Neural cell (in vitro differentiated cells): ENCODE results near the gene FAM234A. TPM values are rescaled to one million over a fixed set of nuclear protein-coding genes. Genes with fewer than 3 reads are reported as not detected.

Source experiments
- H2AFZ ChIP-seq: fragments of 200-600, 300-800 bp; sonication (generic), shearing (Covaris generic); 2 replicates; pipeline ENCODE4 v1.6.0; 2014; ENCODE audit warnings: low read depth, mild to moderate bottlenecking, antibody characterized with exemption, low read length, moderate library complexity
- H3F3A ChIP-seq: fragments of 200-600 bp; shearing (Covaris generic); 2 replicates; pipeline ENCODE4 v1.6.1; 2016; ENCODE audit warnings: mild to moderate bottlenecking, moderate library complexity, mixed read lengths, antibody characterized with exemption, low read length; ENCODE audit not compliant: insufficient read depth, poor library complexity, severe bottlenecking
- H3K27ac ChIP-seq: fragments of 200-600, 300-800 bp; sonication (generic), shearing (Covaris generic); 2 replicates; pipeline ENCODE4 v1.5.1; 2014; ENCODE audit warnings: mild to moderate bottlenecking, low read length, moderate library complexity
- H3K27me3 ChIP-seq: fragments of 300-800, 200-600 bp; sonication (generic), shearing (Covaris generic); 2 replicates; pipeline ENCODE4 v1.6.0; 2014; ENCODE audit warnings: mild to moderate bottlenecking, low read depth, low read length, moderate library complexity; ENCODE audit not compliant: insufficient read depth
- H3K36me3 ChIP-seq: fragments of 300-800, 200-600 bp; sonication (generic), shearing (Covaris generic); 2 replicates; pipeline ENCODE4 v1.5.1; 2014; ENCODE audit warnings: mild to moderate bottlenecking, antibody characterized with exemption, low read length, moderate library complexity; ENCODE audit not compliant: insufficient read depth
- H3K4me2 ChIP-seq: fragments of 300-800, 200-600 bp; sonication (generic), shearing (Covaris generic); 2 replicates; pipeline ENCODE4 v1.6.0; 2014; ENCODE audit warnings: mild to moderate bottlenecking, low read length
- H3K4me3 ChIP-seq: fragments of 300-800, 200-600 bp; sonication (generic), shearing (Covaris generic); 2 replicates; pipeline ENCODE4 v1.5.1; 2014; ENCODE audit warnings: mild to moderate bottlenecking, low read length, moderate library complexity
- H3K79me2 ChIP-seq: fragments of 200-600 bp; shearing (Covaris generic); replicated peaks from 2 replicates; pipeline ENCODE4 v1.6.0; 2014; ENCODE audit warnings: mild to moderate bottlenecking, low read length, moderate library complexity; ENCODE audit not compliant: insufficient read depth
- H3K9ac ChIP-seq: fragments of 300-800, 200-600 bp; sonication (generic), shearing (Covaris generic); 2 replicates; pipeline ENCODE4 v1.6.1; 2016; ENCODE audit warnings: mild to moderate bottlenecking, low read length, mixed read lengths
- H3K9me2 ChIP-seq: fragments of 200-600 bp; shearing (Covaris generic); 2 replicates; pipeline ENCODE4 v1.6.1; 2016; ENCODE audit warnings: mild to moderate bottlenecking, low read length, mixed read lengths; ENCODE audit not compliant: insufficient read depth
- H3K9me3 ChIP-seq: fragments of 200-600, 300-800 bp; sonication (generic), shearing (Covaris generic); 2 replicates; pipeline ENCODE4 v1.6.1; 2016; ENCODE audit warnings: mild to moderate bottlenecking, mixed run types, low read length, moderate library complexity, mixed read lengths
- H4K20me1 ChIP-seq: fragments of 200-600 bp; shearing (Covaris generic); 2 replicates; pipeline ENCODE4 v1.6.1; 2016; ENCODE audit warnings: mild to moderate bottlenecking, mixed run types; ENCODE audit not compliant: insufficient read depth
- EP300 ChIP-seq: fragments of 450-650 bp; conservative IDR thresholded peaks from 2 replicates; pipeline ENCODE4 v1.6.1; 2014; ENCODE audit warnings: antibody characterized with exemption, mild to moderate bottlenecking, moderate library complexity; ENCODE audit not compliant: poor library complexity, severe bottlenecking
- EZH2 ChIP-seq: fragments of 200-600, 300-800 bp; shearing (Covaris generic), sonication (generic); IDR thresholded peaks from 2 replicates; pipeline ENCODE4 v1.6.1; 2014; ENCODE audit warnings: antibody characterized with exemption, low read length, borderline replicate concordance, mild to moderate bottlenecking; ENCODE audit not compliant: insufficient read depth, poor library complexity, severe bottlenecking
- MXI1 ChIP-seq: fragments of 450-650 bp; conservative IDR thresholded peaks from 2 replicates; pipeline ENCODE4 v1.6.1; 2014; ENCODE audit warnings: antibody characterized with exemption, mild to moderate bottlenecking; ENCODE audit not compliant: poor library complexity, severe bottlenecking
- POLR2AphosphoS5 ChIP-seq: IDR thresholded peaks from 2 replicates; pipeline ENCODE4 v1.6.1; 2012
- RAD21 ChIP-seq: fragments of 450-650 bp; conservative IDR thresholded peaks from 2 replicates; pipeline ENCODE4 v1.6.1; 2014; ENCODE audit warnings: antibody characterized with exemption, mild to moderate bottlenecking, moderate library complexity
- REST ChIP-seq: IDR thresholded peaks from 2 replicates; pipeline ENCODE4 v1.6.1; 2012; ENCODE audit warnings: borderline replicate concordance
- SMC3 ChIP-seq: fragments of 450-650 bp; conservative IDR thresholded peaks from 2 replicates; pipeline ENCODE4 v1.6.1; 2014; ENCODE audit warnings: antibody characterized with exemption, mild to moderate bottlenecking, moderate library complexity; ENCODE audit not compliant: poor library complexity
- TAF1 ChIP-seq: IDR thresholded peaks from 2 replicates; pipeline ENCODE4 v1.6.1; 2012; ENCODE audit warnings: low read depth
- polyA plus RNA-seq: library from polyadenylated mRNA; depleted of rRNA; stranded (reverse); fragments of >200 nt; gene quantifications from 2 replicates; pipeline ENCODE4 v1.2.3, GENCODE V29; 2014
- TF ChIP-seq, protein P1 (sequence below): fragments of 450-650 bp; IDR thresholded peaks from 2 replicates; pipeline ENCODE4 v1.5.1; 2014; ENCODE audit warnings: antibody characterized with exemption, mild to moderate bottlenecking, moderate library complexity; ENCODE audit not compliant: poor library complexity, severe bottlenecking

The FAM234A gene
- polyA plus RNA-seq, 1 donor from 2014 or later, result 29.9 TPM

DNA sequence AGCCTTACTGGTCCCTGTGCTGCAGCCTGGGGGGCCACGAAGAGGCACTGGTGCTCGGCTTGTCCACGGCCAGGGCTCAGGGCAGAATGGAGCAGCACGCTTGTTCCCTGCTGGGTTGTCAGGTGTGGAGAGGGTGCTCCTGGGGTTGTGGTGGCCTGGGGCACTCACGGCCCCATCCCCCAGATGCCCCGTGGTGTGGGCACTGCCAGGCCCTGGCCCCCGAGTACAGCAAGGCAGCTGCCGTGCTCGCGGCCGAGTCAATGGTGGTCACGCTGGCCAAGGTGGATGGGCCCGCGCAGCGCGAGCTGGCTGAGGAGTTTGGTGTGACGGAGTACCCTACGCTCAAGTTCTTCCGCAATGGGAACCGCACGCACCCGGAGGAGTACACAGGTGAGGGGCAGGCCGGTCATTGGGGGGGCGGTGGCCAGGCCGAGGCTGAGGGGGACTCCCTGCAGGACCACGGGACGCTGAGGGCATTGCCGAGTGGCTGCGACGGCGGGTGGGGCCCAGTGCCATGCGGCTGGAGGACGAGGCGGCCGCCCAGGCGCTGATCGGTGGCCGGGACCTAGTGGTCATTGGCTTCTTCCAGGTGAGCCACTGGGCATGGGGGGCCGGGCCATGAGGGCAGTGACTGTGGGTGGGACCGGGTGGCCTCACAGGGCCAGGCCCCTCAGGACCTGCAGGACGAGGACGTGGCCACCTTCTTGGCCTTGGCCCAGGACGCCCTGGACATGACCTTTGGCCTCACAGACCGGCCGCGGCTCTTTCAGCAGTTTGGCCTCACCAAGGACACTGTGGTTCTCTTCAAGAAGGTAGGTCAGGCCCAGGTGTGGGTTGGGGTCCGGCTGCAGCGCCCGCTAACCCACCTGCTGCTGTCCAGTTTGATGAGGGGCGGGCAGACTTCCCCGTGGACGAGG is 49.8 kb downstream of the FAM234A start:
- Histone ChIP-seq H3F3A (no peaks in the 10 kb centered on the region), H3K27me3 (peaks cover 12% of the 10 kb centered on the region), H3K9ac (no peak overlapping the region), H4K20me1 (no peaks in the 10 kb centered on the region), H2AFZ (no peak overlapping the region), H3K4me2 (no peak overlapping the region), H3K27ac (no peak overlapping the region), H3K9me3 (no peaks in the 10 kb centered on the region), H3K79me2 (no peaks in the 10 kb centered on the region), H3K9me2 (no peaks in the 10 kb centered on the region), H3K36me3 (peaks cover 4% of the 10 kb centered on the region), H3K4me3 (no peak overlapping the region)
- TF ChIP-seq, protein P1, sequence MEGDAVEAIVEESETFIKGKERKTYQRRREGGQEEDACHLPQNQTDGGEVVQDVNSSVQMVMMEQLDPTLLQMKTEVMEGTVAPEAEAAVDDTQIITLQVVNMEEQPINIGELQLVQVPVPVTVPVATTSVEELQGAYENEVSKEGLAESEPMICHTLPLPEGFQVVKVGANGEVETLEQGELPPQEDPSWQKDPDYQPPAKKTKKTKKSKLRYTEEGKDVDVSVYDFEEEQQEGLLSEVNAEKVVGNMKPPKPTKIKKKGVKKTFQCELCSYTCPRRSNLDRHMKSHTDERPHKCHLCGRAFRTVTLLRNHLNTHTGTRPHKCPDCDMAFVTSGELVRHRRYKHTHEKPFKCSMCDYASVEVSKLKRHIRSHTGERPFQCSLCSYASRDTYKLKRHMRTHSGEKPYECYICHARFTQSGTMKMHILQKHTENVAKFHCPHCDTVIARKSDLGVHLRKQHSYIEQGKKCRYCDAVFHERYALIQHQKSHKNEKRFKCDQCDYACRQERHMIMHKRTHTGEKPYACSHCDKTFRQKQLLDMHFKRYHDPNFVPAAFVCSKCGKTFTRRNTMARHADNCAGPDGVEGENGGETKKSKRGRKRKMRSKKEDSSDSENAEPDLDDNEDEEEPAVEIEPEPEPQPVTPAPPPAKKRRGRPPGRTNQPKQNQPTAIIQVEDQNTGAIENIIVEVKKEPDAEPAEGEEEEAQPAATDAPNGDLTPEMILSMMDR, result no peak
- TF ChIP-seq EP300 (no peak), POLR2AphosphoS5 (no peak), SMC3 (no peak), REST (no peak), EZH2 (no peak), TAF1 (no peak), RAD21 (no peak), MXI1 (no peak)

- H3K36me3 ChIP-seq, result peaks cover 4% of the 10 kb centered on the region
- no peak overlapping the region for H3K27ac ChIP-seq
- TF ChIP-seq TAF1 (no peak), REST (no peak), POLR2AphosphoS5 (no peak)
- no peak overlapping the region for H3K9ac ChIP-seq
- H3K27me3 ChIP-seq, result peaks cover 12% of the 10 kb centered on the region
- no peaks in the 10 kb centered on the region for H4K20me1 ChIP-seq
- no peaks in the 10 kb centered on the region for H3F3A ChIP-seq
- no peak overlapping the region for H2AFZ ChIP-seq
- H3K4me3 ChIP-seq, result no peak overlapping the region
- no peak overlapping the region for H3K4me2 ChIP-seq
- no peaks in the 10 kb centered on the region for H3K9me2 ChIP-seq
- H3K79me2 ChIP-seq, result no peaks in the 10 kb centered on the region
- H3K9me3 ChIP-seq, result no peaks in the 10 kb centered on the region
Observed at GRCh38 chr16:285146-286055, 50.8 kb downstream of the FAM234A start.
